ENCODE results near the gene NUTF2.

The NUTF2 gene

GRCh38 chr16:67846320-67847063, at the start of gene NUTF2:
TSS of gene NUTF2 (plus strand) at chr16:67846933. CDS start at chr16:67865131, 18,198 bp downstream.
- Mint-ChIP-seq H3K27ac (peak within 1 kb of the TSS; percentile 99), H3K27me3 (ENCODE audit: low read depth, poor library complexity) (no peaks in the 10 kb centered on the region), H3K4me3 (peak within 1 kb of the TSS; percentile 93), H3K4me1 (peaks cover 53% of the 10 kb centered on the region), H3K36me3 (ENCODE audit: low read depth) (peaks cover 16% of the 10 kb centered on the region), H3K9me3 (no peaks in the 10 kb centered on the region)
- no peak for TF ChIP-seq CTCF (IDR thresholded peaks at IDR 0.05)
- peak; percentile 97 for DNase-seq

GRCh38 chr16:67800338-67800926, 46.3 kb upstream of the NUTF2 start:
- DNase-seq: no peak
- Mint-ChIP-seq H3K27ac (peak overlapping the region; percentile 26), H3K9me3 (no peaks in the 10 kb centered on the region), H3K27me3 (ENCODE audit: low read depth, poor library complexity) (no peaks in the 10 kb centered on the region), H3K36me3 (ENCODE audit: low read depth) (peaks cover 83% of the 10 kb centered on the region), H3K4me1 (peaks cover 13% of the 10 kb centered on the region), H3K4me3 (no peak overlapping the region)
- TF ChIP-seq CTCF (IDR thresholded peaks at IDR 0.05): no peak

- Mint-ChIP-seq H3K9me3 (no peaks in the 10 kb centered on the region), H3K4me1 (peaks cover 16% of the 10 kb centered on the region), H3K27ac (no peak overlapping the region), H3K27me3 (ENCODE audit: low read depth, poor library complexity) (no peaks in the 10 kb centered on the region), H3K36me3 (ENCODE audit: low read depth) (peaks cover 83% of the 10 kb centered on the region), H3K4me3 (no peak overlapping the region)
- DNase-seq: no peak
- no peak for TF ChIP-seq CTCF (IDR thresholded peaks at IDR 0.05)
These were observed 45.5 kb upstream of the NUTF2 start for GRCh38 chr16:67801241-67801640.

GRCh38 chr16:67801883-67802282, 44.9 kb upstream of the NUTF2 start:
- H3K4me1 Mint-ChIP-seq: peaks cover 16% of the 10 kb centered on the region

GRCh38 chr16:67803894-67804293, 42.8 kb upstream of the NUTF2 start:
- no peak overlapping the region for H3K27ac Mint-ChIP-seq
- H3K4me1 Mint-ChIP-seq: peaks cover 16% of the 10 kb centered on the region
- peaks cover 62% of the 10 kb centered on the region for H3K36me3 Mint-ChIP-seq (ENCODE audit: low read depth)
- TF ChIP-seq CTCF (IDR thresholded peaks at IDR 0.05): no peak
- DNase-seq: no peak
- H3K4me3 Mint-ChIP-seq: peak overlapping the region; percentile 69
- H3K9me3 Mint-ChIP-seq: no peaks in the 10 kb centered on the region
- H3K27me3 Mint-ChIP-seq (ENCODE audit: low read depth, poor library complexity): peaks cover 2% of the 10 kb centered on the region

More at GRCh38 chr16:67801883-67802282, 44.9 kb upstream of the NUTF2 start:
- no peaks in the 10 kb centered on the region for H3K27me3 Mint-ChIP-seq (ENCODE audit: low read depth, poor library complexity)
- no peak for TF ChIP-seq CTCF (IDR thresholded peaks at IDR 0.05)
- DNase-seq: no peak
- H3K36me3 Mint-ChIP-seq (ENCODE audit: low read depth): peaks cover 76% of the 10 kb centered on the region
- peak overlapping the region; percentile 77 for H3K27ac Mint-ChIP-seq
- no peak overlapping the region for H3K4me3 Mint-ChIP-seq
- no peaks in the 10 kb centered on the region for H3K9me3 Mint-ChIP-seq
